ENCODE results near the gene NHERF1.

Gene NHERF1

GRCh38 chr17:74808714-74809430, 60.4 kb downstream of the NHERF1 start:
- DNase-seq (ENCODE audit: low read depth in 2 of 2), result no peak

- DNase-seq (ENCODE audit: low read depth in 2 of 2), result no peak
These were observed 62.5 kb downstream of the NHERF1 start for GRCh38 chr17:74810699-74811485.

GRCh38 chr17:74812109-74813009, 63.9 kb downstream of the NHERF1 start:
- DNase-seq (ENCODE audit: low read depth in 2 of 2), result no peak

GRCh38 chr17:74814453-74814852, 66.0 kb downstream of the NHERF1 start:
- DNase-seq (ENCODE audit: low read depth in 2 of 2), result no peak

- DNase-seq (ENCODE audit: low read depth in 2 of 2), result no peak
These were observed 66.6 kb downstream of the NHERF1 start for GRCh38 chr17:74815067-74815466.

- no peak for DNase-seq (ENCODE audit: low read depth in 2 of 2)
These were observed 67.3 kb downstream of the NHERF1 start for GRCh38 chr17:74815550-74816370.

- no peak for DNase-seq (ENCODE audit: low read depth in 2 of 2)
These were observed 68.6 kb downstream of the NHERF1 start for GRCh38 chr17:74816905-74817620.

- no peak for DNase-seq (ENCODE audit: low read depth in 2 of 2)
These were observed 70.0 kb downstream of the NHERF1 start for GRCh38 chr17:74818291-74818938.
